Measurements from ENCODE around the gene MAP1B.

Gene MAP1B

GRCh38 chr5:72125271-72125940, 18.1 kb downstream of the MAP1B start:
- no peak for DNase-seq (ENCODE audit: extremely low spot score)
- POLR2A ChIA-PET: no interaction called here
- CTCF ChIA-PET: no interaction called here
- TF ChIP-seq NFRKB (IDR thresholded peaks at IDR 0.05): no peak
- no peak for TF ChIP-seq BHLHE40 (IDR thresholded peaks at IDR 0.05; ENCODE audit: borderline replicate concordance)
- TF ChIP-seq CTBP1 (IDR thresholded peaks at IDR 0.05; ENCODE audit: borderline replicate concordance): no peak
- no peak for TF ChIP-seq L3MBTL2 (conservative IDR thresholded peaks at IDR 0.05)
- no peak for TF ChIP-seq FOXM1 (IDR thresholded peaks at IDR 0.05; ENCODE audit: borderline replicate concordance)
- TF ChIP-seq FOXK2 (IDR thresholded peaks at IDR 0.05): no peak
- TF ChIP-seq LEF1 (IDR thresholded peaks at IDR 0.05; ENCODE audit: borderline replicate concordance): no peak
- no peak for TF ChIP-seq FOXA1 (IDR thresholded peaks at IDR 0.05)
- TF ChIP-seq SUZ12 (IDR thresholded peaks at IDR 0.05): no peak
- TF ChIP-seq SP1 (IDR thresholded peaks at IDR 0.05): no peak
- TF ChIP-seq ARNT (IDR thresholded peaks at IDR 0.05): no peak
- TF ChIP-seq ELF4 (IDR thresholded peaks at IDR 0.05): no peak
- no peak for TF ChIP-seq PKNOX1 (IDR thresholded peaks at IDR 0.05)
- no peak for TF ChIP-seq ZNF384 (IDR thresholded peaks at IDR 0.05)
- TF ChIP-seq HDGF (IDR thresholded peaks at IDR 0.05; ENCODE audit: borderline replicate concordance): no peak
- no peak for TF ChIP-seq TARDBP (IDR thresholded peaks at IDR 0.05)

- CTCF ChIA-PET: no interaction called here
Observed at GRCh38 chr5:72125941-72126620, 18.8 kb downstream of the MAP1B start.

DNA sequence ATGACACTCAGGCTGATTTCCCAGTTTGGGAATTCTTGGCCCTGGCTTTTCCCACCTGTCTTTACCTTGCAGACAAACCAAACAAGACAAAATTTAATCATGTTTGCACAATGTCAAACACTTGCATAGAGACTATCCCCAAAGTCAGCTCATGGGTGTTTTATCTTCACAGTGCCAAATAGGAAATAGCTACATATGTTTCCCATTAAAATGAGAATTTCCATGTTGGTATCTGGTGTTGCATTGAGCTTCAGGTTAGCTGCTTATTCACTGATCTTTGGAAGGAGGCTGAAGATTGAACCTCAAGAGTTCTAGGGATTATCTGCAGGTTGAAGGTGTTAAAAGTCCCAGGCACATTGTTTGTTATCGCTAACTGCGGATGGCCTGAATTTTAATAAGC, 19.5 kb downstream of the MAP1B start:
- no peak for DNase-seq (ENCODE audit: extremely low spot score)
- no peak for TF ChIP-seq FOXM1 (IDR thresholded peaks at IDR 0.05; ENCODE audit: borderline replicate concordance)
- TF ChIP-seq NFRKB (IDR thresholded peaks at IDR 0.05): no peak
- TF ChIP-seq PKNOX1 (IDR thresholded peaks at IDR 0.05): no peak
- no peak for TF ChIP-seq FOXK2 (IDR thresholded peaks at IDR 0.05)
- no peak for TF ChIP-seq HDGF (IDR thresholded peaks at IDR 0.05; ENCODE audit: borderline replicate concordance)
- no peak for TF ChIP-seq ELF4 (IDR thresholded peaks at IDR 0.05)
- no peak for TF ChIP-seq FOXA1 (IDR thresholded peaks at IDR 0.05)
- no peak for TF ChIP-seq ARNT (IDR thresholded peaks at IDR 0.05)
- TF ChIP-seq TARDBP (IDR thresholded peaks at IDR 0.05): no peak
- POLR2A ChIA-PET: no interaction called here
- CTCF ChIA-PET: no interaction called here

More at GRCh38 chr5:72125941-72126620, 18.8 kb downstream of the MAP1B start:
- TF ChIP-seq NFRKB (IDR thresholded peaks at IDR 0.05): no peak
- TF ChIP-seq ELF4 (IDR thresholded peaks at IDR 0.05): no peak
- TF ChIP-seq ARNT (IDR thresholded peaks at IDR 0.05): no peak
- TF ChIP-seq LEF1 (IDR thresholded peaks at IDR 0.05; ENCODE audit: borderline replicate concordance): no peak
- no peak for TF ChIP-seq L3MBTL2 (conservative IDR thresholded peaks at IDR 0.05)
- TF ChIP-seq FOXM1 (IDR thresholded peaks at IDR 0.05; ENCODE audit: borderline replicate concordance): no peak
- no peak for TF ChIP-seq SUZ12 (IDR thresholded peaks at IDR 0.05)
- TF ChIP-seq BHLHE40 (IDR thresholded peaks at IDR 0.05; ENCODE audit: borderline replicate concordance): no peak
- TF ChIP-seq HDGF (IDR thresholded peaks at IDR 0.05; ENCODE audit: borderline replicate concordance): no peak
- TF ChIP-seq ZNF384 (IDR thresholded peaks at IDR 0.05): no peak
- TF ChIP-seq FOXK2 (IDR thresholded peaks at IDR 0.05): no peak
- TF ChIP-seq TARDBP (IDR thresholded peaks at IDR 0.05): no peak
- no peak for TF ChIP-seq CTBP1 (IDR thresholded peaks at IDR 0.05; ENCODE audit: borderline replicate concordance)
- TF ChIP-seq FOXA1 (IDR thresholded peaks at IDR 0.05): no peak
- TF ChIP-seq PKNOX1 (IDR thresholded peaks at IDR 0.05): no peak
- TF ChIP-seq SP1 (IDR thresholded peaks at IDR 0.05): no peak
- DNase-seq (ENCODE audit: extremely low spot score): no peak
- POLR2A ChIA-PET: no interaction called here

GRCh38 chr5:72129725-72130124, 22.4 kb downstream of the MAP1B start:
- CTCF ChIA-PET: no interaction called here
- POLR2A ChIA-PET: interaction anchor here (1.8 kb wide), 1 partner anchor 22 kb away, joined by 4 read pairs; no protein-coding TSS in a partner anchor
- TF ChIP-seq ARNT (IDR thresholded peaks at IDR 0.05) (no peak), SP1 (IDR thresholded peaks at IDR 0.05) (no peak), HDGF (IDR thresholded peaks at IDR 0.05; ENCODE audit: borderline replicate concordance) (no peak), CTBP1 (IDR thresholded peaks at IDR 0.05; ENCODE audit: borderline replicate concordance) (no peak), NFRKB (IDR thresholded peaks at IDR 0.05) (no peak), BHLHE40 (IDR thresholded peaks at IDR 0.05; ENCODE audit: borderline replicate concordance) (no peak), L3MBTL2 (conservative IDR thresholded peaks at IDR 0.05) (no peak)
- no peak for DNase-seq (ENCODE audit: extremely low spot score)

GRCh38 chr5:72130351-72130761, 23.1 kb downstream of the MAP1B start:
- POLR2A ChIA-PET: interaction anchor here (1.8 kb wide), 1 partner anchor 22 kb away, joined by 4 read pairs; no protein-coding TSS in a partner anchor
- CTCF ChIA-PET: no interaction called here
- TF ChIP-seq TARDBP (IDR thresholded peaks at IDR 0.05) (no peak), PKNOX1 (IDR thresholded peaks at IDR 0.05) (no peak), BHLHE40 (IDR thresholded peaks at IDR 0.05; ENCODE audit: borderline replicate concordance) (no peak), SP1 (IDR thresholded peaks at IDR 0.05) (no peak), LEF1 (IDR thresholded peaks at IDR 0.05; ENCODE audit: borderline replicate concordance) (no peak), FOXK2 (IDR thresholded peaks at IDR 0.05) (no peak), HDGF (IDR thresholded peaks at IDR 0.05; ENCODE audit: borderline replicate concordance) (no peak), FOXA1 (IDR thresholded peaks at IDR 0.05) (no peak), ARNT (IDR thresholded peaks at IDR 0.05) (no peak), SUZ12 (IDR thresholded peaks at IDR 0.05) (no peak), ZNF384 (IDR thresholded peaks at IDR 0.05) (no peak), CTBP1 (IDR thresholded peaks at IDR 0.05; ENCODE audit: borderline replicate concordance) (no peak)
- no peak for DNase-seq (ENCODE audit: extremely low spot score)
